ENCODE measurements around the gene C2CD4D. TPM values are rescaled to one million over a fixed set of nuclear protein-coding genes. Genes with fewer than 3 reads are reported as not detected.
"Not testable (repeated sequence)": the region's sequence is repeated elsewhere in the genome, so short reads cannot be mapped to it uniquely, and the experiment has no call there.

Gene C2CD4D
- total RNA-seq: not detected

DNA sequence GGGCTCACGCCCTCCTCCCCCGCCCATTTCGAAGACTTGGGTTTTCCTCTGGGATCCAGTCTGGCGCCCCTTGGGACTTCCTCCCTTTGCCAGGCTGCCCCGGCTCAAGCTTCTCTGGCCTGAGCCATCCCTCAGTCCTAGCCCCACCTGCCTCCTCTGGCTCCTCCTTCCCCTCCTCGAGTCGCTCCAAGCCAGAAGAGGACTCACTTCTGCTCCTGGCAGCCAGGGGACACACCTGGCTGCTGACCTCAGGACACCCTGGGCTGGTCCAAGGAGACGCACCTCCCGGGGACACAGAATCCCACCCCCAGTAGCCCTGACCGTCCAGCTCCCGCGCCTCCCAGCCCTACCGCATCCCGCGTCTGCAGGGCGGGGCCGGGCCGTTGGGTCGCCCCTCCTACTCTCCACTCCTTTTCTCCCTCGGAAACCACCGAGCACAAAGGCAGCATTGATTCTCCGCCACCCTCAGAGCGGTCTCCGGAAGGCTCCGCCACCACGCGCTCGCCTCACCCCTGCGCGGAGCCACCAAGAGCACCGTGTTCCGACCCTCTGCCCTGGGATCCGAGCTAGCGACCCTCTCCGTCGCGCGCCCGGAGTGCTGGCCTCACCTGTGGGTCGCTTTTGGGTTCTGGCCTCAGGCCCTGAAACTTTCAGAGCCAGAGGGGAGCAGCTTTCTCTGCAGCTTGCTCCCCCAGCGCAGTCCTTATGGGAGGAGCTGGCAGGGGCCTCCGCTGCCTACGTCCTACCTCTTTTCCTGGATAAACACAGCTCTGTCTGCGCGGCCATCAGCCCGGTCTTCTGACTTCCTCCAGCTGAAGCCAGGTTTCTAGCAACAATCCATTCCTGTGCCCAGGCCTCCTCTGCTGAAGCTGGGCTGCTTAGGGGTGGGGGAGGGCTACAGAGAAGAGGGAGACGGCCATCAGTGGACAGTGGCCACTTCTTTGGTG is at the start of gene C2CD4D:
TSS of gene C2CD4D (minus strand) at position 364 of the 947 bp plus-strand sequence. CDS start 831 bp downstream, outside the sequence.
- no peak for DNase-seq

GRCh38 chr1:151888972-151889570 is 49.5 kb upstream of the C2CD4D start:
- DNase-seq: no peak

- no peak for DNase-seq
Measured at GRCh38 chr1:151887028-151887427, 47.4 kb upstream of the C2CD4D start.

GRCh38 chr1:151885479-151885878 is 45.9 kb upstream of the C2CD4D start:
- DNase-seq: no peak

DNA sequence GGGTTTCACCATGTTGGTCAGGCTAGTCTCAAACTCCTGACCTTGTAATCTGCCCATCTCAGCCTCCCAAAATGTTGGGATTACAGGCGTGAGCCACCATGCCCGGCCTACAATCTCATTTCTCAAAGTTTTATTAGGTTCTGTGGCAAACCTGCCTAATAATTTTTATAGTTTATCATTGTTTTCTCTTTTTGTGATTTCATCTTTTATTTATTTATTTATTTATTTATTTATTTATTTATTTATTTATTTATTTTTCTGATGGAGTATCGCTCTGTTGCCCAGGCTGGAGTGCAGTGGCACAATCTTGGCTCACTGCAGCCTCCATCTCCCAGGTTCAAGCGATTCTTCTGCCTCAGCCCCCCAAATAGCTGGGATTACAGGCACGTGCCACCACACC is 45.3 kb upstream of the C2CD4D start:
- DNase-seq: not testable (repeated sequence)

- not testable (repeated sequence) for DNase-seq
Measured at GRCh38 chr1:151884445-151884844, 44.8 kb upstream of the C2CD4D start.

DNA sequence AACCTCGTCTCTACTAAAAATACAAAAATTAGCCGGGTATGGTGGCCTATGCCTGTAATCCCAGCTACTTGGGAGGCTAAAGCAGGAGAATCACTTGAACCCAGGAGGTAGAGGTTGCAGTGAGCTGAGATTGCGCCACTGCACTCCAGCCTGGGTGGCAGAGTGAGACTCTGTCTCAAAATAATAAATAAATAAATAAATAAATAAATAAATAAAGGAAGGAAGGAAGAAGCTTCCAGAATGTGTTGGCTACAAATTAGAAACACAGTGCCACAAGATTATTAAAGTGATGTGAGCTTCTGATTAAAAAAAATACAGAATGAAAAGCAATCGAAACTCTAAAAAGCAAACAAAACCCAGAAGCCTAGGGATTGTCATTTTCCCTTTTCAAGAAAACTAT is 44.3 kb upstream of the C2CD4D start:
- DNase-seq: not testable (repeated sequence)

- DNase-seq: not testable (repeated sequence)
Measured at GRCh38 chr1:151882918-151883317, 43.3 kb upstream of the C2CD4D start.

DNA sequence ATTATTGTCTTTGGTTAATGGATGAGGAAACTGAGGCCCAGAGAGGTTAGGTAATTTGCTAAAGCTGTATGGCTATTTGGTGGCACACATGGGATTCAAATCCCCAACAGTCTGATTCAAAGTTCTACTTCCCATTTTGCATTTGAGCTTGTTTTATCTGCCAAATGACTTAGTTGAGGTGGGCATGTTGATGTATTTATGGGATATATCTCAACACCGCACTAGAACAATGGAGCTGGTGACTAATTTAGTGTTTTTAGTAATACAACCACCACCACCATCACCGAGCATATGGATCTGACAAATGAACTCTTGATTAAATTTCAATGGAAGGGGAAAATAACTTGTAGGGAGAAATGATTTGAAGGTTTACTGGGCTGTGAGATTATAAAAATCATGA is 42.8 kb upstream of the C2CD4D start:
- DNase-seq: no peak

DNA sequence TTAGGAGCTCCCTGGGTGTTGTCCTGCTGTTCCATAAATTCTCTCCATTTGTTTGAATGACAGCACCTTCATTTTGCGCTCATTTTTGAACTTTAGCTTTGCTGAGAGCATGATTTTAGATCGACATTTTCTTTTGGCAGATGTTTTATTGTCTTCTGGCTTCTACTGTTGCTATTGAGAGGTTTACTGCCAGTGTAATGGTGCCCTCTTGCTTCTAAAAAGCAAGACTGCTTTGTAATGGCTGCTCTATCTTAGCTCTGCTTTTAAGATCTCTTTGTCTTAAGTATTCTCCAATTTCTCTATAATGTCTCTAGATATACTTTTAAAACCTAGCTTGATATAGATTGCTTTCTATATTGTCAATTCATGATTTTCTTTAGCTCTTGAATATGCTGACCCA is 41.9 kb upstream of the C2CD4D start:
- DNase-seq: no peak

- no peak for DNase-seq
Measured at GRCh38 chr1:151875419-151876097, 35.9 kb upstream of the C2CD4D start.

DNA sequence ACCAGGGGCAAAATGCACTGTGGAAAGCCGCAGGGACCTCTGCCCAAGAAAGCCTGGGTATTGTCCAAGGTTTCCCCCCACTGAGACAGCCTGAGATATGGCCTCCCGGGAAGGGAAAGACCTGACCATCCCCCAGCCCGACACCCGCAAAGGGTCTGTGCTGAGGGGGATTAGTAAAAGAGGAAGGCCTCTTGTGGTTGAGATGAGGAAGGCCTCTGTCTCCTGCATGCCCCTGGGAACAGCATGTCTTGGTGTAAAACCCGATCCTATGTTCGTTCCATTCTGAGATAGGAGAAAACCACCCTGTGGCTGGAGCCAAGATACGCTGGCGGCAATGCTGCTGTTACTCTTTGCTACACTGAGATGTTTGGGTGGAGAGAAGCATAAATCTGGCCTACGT is 33.2 kb upstream of the C2CD4D start:
- not testable (repeated sequence) for DNase-seq

- DNase-seq: no peak
Measured at GRCh38 chr1:151871284-151872030, 31.8 kb upstream of the C2CD4D start.

DNA sequence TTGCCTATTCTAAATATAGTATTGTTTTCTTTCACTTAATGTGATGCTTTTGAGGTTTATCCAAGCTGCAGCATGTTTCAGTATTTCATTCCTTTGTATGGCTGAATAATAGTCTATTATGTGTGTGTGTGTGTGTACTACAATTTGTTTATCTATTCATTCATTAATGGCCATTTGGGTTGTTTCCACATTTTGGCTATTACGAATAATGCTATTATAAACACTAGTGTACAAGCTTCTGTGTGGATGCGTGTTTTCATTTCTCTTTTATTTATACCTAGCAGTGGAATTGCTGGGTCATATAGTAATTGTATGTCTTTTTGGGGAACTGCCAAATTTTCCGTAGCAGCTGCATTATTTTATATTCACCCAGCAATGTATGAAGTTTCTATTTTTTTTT is 28.9 kb upstream of the C2CD4D start:
- DNase-seq: no peak

GRCh38 chr1:151867765-151868411 is 28.3 kb upstream of the C2CD4D start:
- DNase-seq: no peak

GRCh38 chr1:151867321-151867720 is 27.7 kb upstream of the C2CD4D start:
- no peak for DNase-seq

DNA sequence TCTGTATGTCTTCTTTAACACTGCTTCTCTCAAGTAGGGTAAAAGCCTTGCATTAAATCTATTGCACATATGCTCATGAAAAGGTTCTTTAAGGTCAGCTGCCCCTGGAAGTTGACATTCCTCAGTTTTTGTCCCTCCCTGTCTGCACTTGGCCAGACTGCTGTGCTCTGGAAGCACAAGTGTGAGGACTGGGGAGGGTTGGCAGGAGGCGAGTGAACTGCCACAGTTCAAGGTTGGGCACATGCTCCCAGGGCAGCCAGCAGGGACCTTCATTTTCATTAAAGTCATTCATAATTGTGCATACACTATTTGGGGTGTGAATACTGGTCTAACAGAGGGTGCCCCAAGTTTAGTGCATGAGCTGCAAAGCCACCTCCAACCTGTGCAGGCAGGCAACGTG is 24.8 kb upstream of the C2CD4D start:
- DNase-seq: no peak

GRCh38 chr1:151862604-151863003 is 23.0 kb upstream of the C2CD4D start:
- DNase-seq: no peak

DNA sequence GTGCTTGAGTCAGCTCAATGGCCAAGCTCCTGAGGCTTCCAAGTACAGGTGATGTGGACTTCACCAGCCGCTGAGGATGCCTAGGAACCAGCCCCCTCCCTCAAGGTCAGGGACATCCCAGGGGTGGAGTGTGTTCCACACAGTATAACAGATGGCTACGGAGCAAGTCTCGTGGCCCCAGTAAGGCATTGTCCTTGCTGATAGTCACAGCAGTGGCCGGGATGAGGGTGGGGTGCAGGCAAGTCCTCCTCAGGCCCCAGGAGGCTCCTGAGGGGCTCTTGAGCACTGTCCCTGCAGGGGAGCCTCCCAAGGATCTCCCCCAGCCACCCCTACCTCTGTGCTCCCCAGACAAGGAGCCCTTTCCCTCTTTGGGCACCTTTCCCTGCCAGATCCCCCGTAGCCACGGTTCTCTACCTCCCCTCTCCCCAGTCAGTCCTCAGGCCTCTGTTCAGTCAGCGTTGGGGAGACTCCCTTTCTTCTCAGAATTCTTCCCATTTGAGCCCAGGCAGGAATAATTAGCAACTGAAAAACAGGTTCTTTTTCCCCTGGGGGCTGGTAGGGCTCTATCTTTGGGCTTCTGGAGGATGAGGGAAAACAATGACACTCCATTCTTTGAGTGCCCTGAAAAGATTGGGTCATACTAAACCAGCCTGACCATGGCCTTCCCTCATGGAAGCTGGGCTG is 21.0 kb upstream of the C2CD4D start:
- no peak for DNase-seq

- DNase-seq: no peak
Measured at GRCh38 chr1:151859891-151860293, 20.3 kb upstream of the C2CD4D start.

Data from skin of body (tissue), 2 donors.